Measurements from ENCODE around the gene NOL9.

NOL9 gene

GRCh38 chr1:6515771-6516170 is 38.5 kb downstream of the NOL9 start:
- H3K27me3 ChIP-seq (ENCODE audit: insufficient read depth, low read length): no peaks in the 10 kb centered on the region
- H3K79me2 ChIP-seq (ENCODE audit: control insufficient read depth, insufficient read depth, low read length, poor library complexity): peaks cover 7% of the 10 kb centered on the region
- H3K23ac ChIP-seq (ENCODE audit: low read length): no peak overlapping the region
- H3K18ac ChIP-seq (ENCODE audit: low read length): no peak overlapping the region
- no peak overlapping the region for H4K8ac ChIP-seq (ENCODE audit: low read depth, low read length)
- peak overlapping the region; percentile 70 for H3K27ac ChIP-seq (ENCODE audit: low read depth, low read length)
- H3K4me1 ChIP-seq (ENCODE audit: control insufficient read depth in 1 of 2, insufficient read depth in 2 of 2, low read length in 2 of 2): peaks cover 48 to 54% of the 10 kb centered on the region in 2 experiments
- H3K79me1 ChIP-seq (ENCODE audit: low read length): peaks cover 48% of the 10 kb centered on the region
- no peak overlapping the region for H2AK5ac ChIP-seq (ENCODE audit: low read length)
- peak overlapping the region; percentile 12 for H2BK12ac ChIP-seq (ENCODE audit: low read length)
- no peak overlapping the region for H3K4ac ChIP-seq (ENCODE audit: low read depth, low read length)
- H3K14ac ChIP-seq (ENCODE audit: low read length): no peak overlapping the region
- no peaks in the 10 kb centered on the region for H3K36me3 ChIP-seq (ENCODE audit: control insufficient read depth in 1 of 2, insufficient read depth in 2 of 2, low read length in 2 of 2)
- no peaks in the 10 kb centered on the region for H3K9me3 ChIP-seq (ENCODE audit: insufficient read depth, low read depth, low read length)
- no peak overlapping the region for H3K9ac ChIP-seq (ENCODE audit: low read length)
- peak; percentile 92 to 98 for DNase-seq
- no peak overlapping the region for H2BK120ac ChIP-seq (ENCODE audit: insufficient read depth, low read length, poor library complexity)
- no peak overlapping the region for H3K4me3 ChIP-seq (ENCODE audit: low read depth, low read length)
- peak overlapping the region; percentile 8 for H4K91ac ChIP-seq (ENCODE audit: low read depth, low read length)
- H2AFZ ChIP-seq (ENCODE audit: insufficient read depth, low read length, poor library complexity): no peak overlapping the region
- H2BK5ac ChIP-seq (ENCODE audit: low read depth, low read length, poor library complexity): peak overlapping the region; percentile 18
- WGBS (ENCODE audit: extremely low coverage, insufficient coverage, insufficient read length): no CpG with 5 or more reads among the region's 4 CpGs
- no peak overlapping the region for H3K4me2 ChIP-seq (ENCODE audit: low read length)
- H4K12ac ChIP-seq (ENCODE audit: low read depth, low read length): no peak overlapping the region

- no CpG with 5 or more reads among the region's 9 CpGs for WGBS (ENCODE audit: extremely low coverage, insufficient coverage, insufficient read length)
- H3K4me2 ChIP-seq (ENCODE audit: low read length): no peak overlapping the region
These were observed 41.0 kb downstream of the NOL9 start for GRCh38 chr1:6513320-6513801.

GRCh38 chr1:6512908-6513280 is 41.4 kb downstream of the NOL9 start:
- Histone ChIP-seq H3K14ac (ENCODE audit: low read length) (peak overlapping the region; percentile 81), H3K9me3 (ENCODE audit: insufficient read depth, low read depth, low read length) (no peaks in the 10 kb centered on the region), H3K23ac (ENCODE audit: low read length) (no peak overlapping the region), H4K8ac (ENCODE audit: low read depth, low read length) (peak overlapping the region; percentile 37), H3K79me1 (ENCODE audit: low read length) (peaks cover 30% of the 10 kb centered on the region), H2BK120ac (ENCODE audit: insufficient read depth, low read length, poor library complexity) (peak overlapping the region; percentile 65), H3K18ac (ENCODE audit: low read length) (peak overlapping the region; percentile 7), H3K4me2 (ENCODE audit: low read length) (no peak overlapping the region), H3K4me1 (ENCODE audit: control insufficient read depth in 1 of 2, insufficient read depth in 2 of 2, low read length in 2 of 2) (peaks cover 34 to 40% of the 10 kb centered on the region in 2 experiments), H2AFZ (ENCODE audit: insufficient read depth, low read length, poor library complexity) (no peak overlapping the region), H2AK5ac (ENCODE audit: low read length) (peak overlapping the region; percentile 40), H2BK5ac (ENCODE audit: low read depth, low read length, poor library complexity) (peak overlapping the region; percentile 78), H3K36me3 (ENCODE audit: control insufficient read depth in 1 of 2, insufficient read depth in 2 of 2, low read length in 2 of 2) (no peaks in the 10 kb centered on the region), H3K4ac (ENCODE audit: low read depth, low read length) (no peak overlapping the region), H4K12ac (ENCODE audit: low read depth, low read length) (no peak overlapping the region), H3K27ac (ENCODE audit: low read depth, low read length) (peak overlapping the region; percentile 98), H4K91ac (ENCODE audit: low read depth, low read length) (peak overlapping the region; percentile 83), H3K27me3 (ENCODE audit: insufficient read depth, low read length) (no peaks in the 10 kb centered on the region), H3K79me2 (ENCODE audit: control insufficient read depth, insufficient read depth, low read length, poor library complexity) (peaks cover 7% of the 10 kb centered on the region), H3K9ac (ENCODE audit: low read length) (no peak overlapping the region), H3K4me3 (ENCODE audit: low read depth, low read length) (no peak overlapping the region), H2BK12ac (ENCODE audit: low read length) (peak overlapping the region; percentile 100)
- WGBS (ENCODE audit: extremely low coverage, insufficient coverage, insufficient read length): no CpG with 5 or more reads among the region's 8 CpGs
- DNase-seq: peak in 1 of 2 donors; percentile 18

More at GRCh38 chr1:6513320-6513801, 41.0 kb downstream of the NOL9 start:
- H3K9ac ChIP-seq (ENCODE audit: low read length): no peak overlapping the region
- H3K23ac ChIP-seq (ENCODE audit: low read length): no peak overlapping the region
- peak overlapping the region; percentile 88 for H3K14ac ChIP-seq (ENCODE audit: low read length)
- H2AFZ ChIP-seq (ENCODE audit: insufficient read depth, low read length, poor library complexity): no peak overlapping the region
- peak; percentile 98 for DNase-seq
- peak overlapping the region; percentile 73 for H4K8ac ChIP-seq (ENCODE audit: low read depth, low read length)
- peak overlapping the region; percentile 98 for H3K27ac ChIP-seq (ENCODE audit: low read depth, low read length)
- H3K4me1 ChIP-seq (ENCODE audit: control insufficient read depth in 1 of 2, insufficient read depth in 2 of 2, low read length in 2 of 2): peaks cover 34 to 40% of the 10 kb centered on the region in 2 experiments
- H3K9me3 ChIP-seq (ENCODE audit: insufficient read depth, low read depth, low read length): no peaks in the 10 kb centered on the region
- peak overlapping the region; percentile 100 for H2BK12ac ChIP-seq (ENCODE audit: low read length)
- H2AK5ac ChIP-seq (ENCODE audit: low read length): peak overlapping the region; percentile 61
- peak overlapping the region; percentile 41 for H3K4me3 ChIP-seq (ENCODE audit: low read depth, low read length)
- H3K27me3 ChIP-seq (ENCODE audit: insufficient read depth, low read length): no peaks in the 10 kb centered on the region
- peak overlapping the region; percentile 31 for H4K12ac ChIP-seq (ENCODE audit: low read depth, low read length)
- peak overlapping the region; percentile 22 for H3K4ac ChIP-seq (ENCODE audit: low read depth, low read length)
- peak overlapping the region; percentile 81 for H3K18ac ChIP-seq (ENCODE audit: low read length)
- peak overlapping the region; percentile 95 for H4K91ac ChIP-seq (ENCODE audit: low read depth, low read length)
- H2BK120ac ChIP-seq (ENCODE audit: insufficient read depth, low read length, poor library complexity): peak overlapping the region; percentile 88
- peaks cover 7% of the 10 kb centered on the region for H3K79me2 ChIP-seq (ENCODE audit: control insufficient read depth, insufficient read depth, low read length, poor library complexity)
- H2BK5ac ChIP-seq (ENCODE audit: low read depth, low read length, poor library complexity): peak overlapping the region; percentile 90
- no peaks in the 10 kb centered on the region for H3K36me3 ChIP-seq (ENCODE audit: control insufficient read depth in 1 of 2, insufficient read depth in 2 of 2, low read length in 2 of 2)
- peaks cover 34% of the 10 kb centered on the region for H3K79me1 ChIP-seq (ENCODE audit: low read length)

- Histone ChIP-seq H3K4me3 (ENCODE audit: low read depth, low read length) (no peak overlapping the region), H3K14ac (ENCODE audit: low read length) (peak overlapping the region; percentile 45), H3K79me2 (ENCODE audit: control insufficient read depth, insufficient read depth, low read length, poor library complexity) (peaks cover 7% of the 10 kb centered on the region), H4K91ac (ENCODE audit: low read depth, low read length) (peak overlapping the region; percentile 83), H3K9ac (ENCODE audit: low read length) (no peak overlapping the region), H3K18ac (ENCODE audit: low read length) (peak overlapping the region; percentile 7), H3K23ac (ENCODE audit: low read length) (no peak overlapping the region), H2BK120ac (ENCODE audit: insufficient read depth, low read length, poor library complexity) (peak overlapping the region; percentile 65), H4K12ac (ENCODE audit: low read depth, low read length) (peak overlapping the region; percentile 54), H3K4me2 (ENCODE audit: low read length) (no peak overlapping the region), H2BK12ac (ENCODE audit: low read length) (peak overlapping the region; percentile 100), H2AK5ac (ENCODE audit: low read length) (peak overlapping the region; percentile 40), H3K4ac (ENCODE audit: low read depth, low read length) (peak overlapping the region; percentile 23), H3K9me3 (ENCODE audit: insufficient read depth, low read depth, low read length) (no peaks in the 10 kb centered on the region), H3K79me1 (ENCODE audit: low read length) (peaks cover 30% of the 10 kb centered on the region), H4K8ac (ENCODE audit: low read depth, low read length) (peak overlapping the region; percentile 18), H3K36me3 (ENCODE audit: control insufficient read depth in 1 of 2, insufficient read depth in 2 of 2, low read length in 2 of 2) (no peaks in the 10 kb centered on the region), H2BK5ac (ENCODE audit: low read depth, low read length, poor library complexity) (peak overlapping the region; percentile 78), H3K27ac (ENCODE audit: low read depth, low read length) (peak overlapping the region; percentile 98), H3K4me1 (ENCODE audit: control insufficient read depth in 1 of 2, insufficient read depth in 2 of 2, low read length in 2 of 2) (peaks cover 34 to 40% of the 10 kb centered on the region in 2 experiments), H3K27me3 (ENCODE audit: insufficient read depth, low read length) (no peaks in the 10 kb centered on the region), H2AFZ (ENCODE audit: insufficient read depth, low read length, poor library complexity) (peak overlapping the region; percentile 14)
- WGBS (ENCODE audit: extremely low coverage, insufficient coverage, insufficient read length): no CpG with 5 or more reads among the region's 19 CpGs
- DNase-seq: no peak
These were observed 41.9 kb downstream of the NOL9 start for GRCh38 chr1:6512245-6512907.

Data from trophoblast cell (in vitro differentiated cells and primary cell).